Right lung (tissue), 5 donors: ENCODE data around the gene IZUMO1. TPM values are rescaled to one million over a fixed set of nuclear protein-coding genes. Genes with fewer than 3 reads are reported as not detected.

Experiments used
- DNase-seq, 2 donors: peaks; one replicate each; pipeline ENCODE4 v3.0.0-alpha.2; 2013
- polyA plus RNA-seq, 5 donors: library from polyadenylated mRNA; unstranded; fragments of 120-200 nt; gene quantifications; one replicate each; pipeline versions ENCODE4 v1.2.1 to v1.2.3, GENCODE V29; 2013; ENCODE audit warnings: inconsistent platforms in 1 of 5, low replicate concordance in 1 of 5; ENCODE audit not compliant: insufficient read length in 5 of 5, insufficient read depth in 1 of 5

IZUMO1 gene
- polyA plus RNA-seq, 5 donors, result 0.40 to 2.1 (median 1.6) TPM

DNA sequence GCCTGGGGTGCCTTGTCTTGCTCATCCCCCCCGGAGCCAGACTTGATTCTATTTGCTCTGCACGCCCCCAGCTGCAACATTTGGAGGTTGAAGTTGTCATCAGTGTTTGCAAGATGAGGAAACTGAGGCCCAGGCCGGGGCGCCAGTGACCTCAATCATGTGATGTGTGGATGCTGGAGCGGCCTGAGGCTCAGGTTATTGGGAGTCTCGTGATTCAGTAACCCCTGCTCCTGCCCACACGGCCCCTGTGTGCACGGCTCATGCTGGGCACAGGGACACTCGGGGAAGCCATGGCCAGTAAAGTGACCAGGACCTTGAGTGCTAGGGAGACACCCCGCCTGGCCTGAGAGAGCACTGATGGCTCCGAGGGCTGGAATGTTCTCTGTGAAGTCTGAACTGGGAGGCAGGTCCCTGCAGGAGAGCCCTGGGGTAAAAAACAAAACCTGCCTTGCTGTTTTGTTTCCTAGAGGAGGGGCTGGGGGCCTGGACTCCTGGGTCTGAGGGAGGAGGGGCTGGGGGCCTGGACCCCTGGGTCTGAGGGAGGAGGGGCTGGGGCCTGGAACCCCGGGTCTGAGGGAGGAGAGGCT, 10.5 kb upstream of the IZUMO1 start:
- no peak for DNase-seq

DNA sequence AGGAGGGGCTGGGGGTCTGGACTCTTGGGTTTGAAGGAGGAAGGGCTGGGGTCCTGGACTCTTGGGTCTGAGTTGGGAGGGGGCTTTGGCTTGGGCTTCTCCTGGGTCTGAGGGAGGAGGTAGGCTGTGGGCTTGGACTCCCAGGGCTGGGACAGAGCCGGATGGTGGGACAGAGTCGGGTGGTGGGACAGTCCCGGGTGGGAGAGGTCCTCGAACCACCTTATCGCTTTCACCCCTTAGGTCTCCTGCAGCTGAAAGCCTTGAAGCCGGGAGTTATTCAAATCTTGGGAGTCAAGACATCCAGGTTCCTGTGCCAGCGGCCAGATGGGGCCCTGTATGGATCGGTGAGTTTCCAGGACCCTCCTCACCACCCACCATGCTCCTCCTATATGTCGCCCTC, 10.0 kb upstream of the IZUMO1 start:
- DNase-seq, result no peak

DNA sequence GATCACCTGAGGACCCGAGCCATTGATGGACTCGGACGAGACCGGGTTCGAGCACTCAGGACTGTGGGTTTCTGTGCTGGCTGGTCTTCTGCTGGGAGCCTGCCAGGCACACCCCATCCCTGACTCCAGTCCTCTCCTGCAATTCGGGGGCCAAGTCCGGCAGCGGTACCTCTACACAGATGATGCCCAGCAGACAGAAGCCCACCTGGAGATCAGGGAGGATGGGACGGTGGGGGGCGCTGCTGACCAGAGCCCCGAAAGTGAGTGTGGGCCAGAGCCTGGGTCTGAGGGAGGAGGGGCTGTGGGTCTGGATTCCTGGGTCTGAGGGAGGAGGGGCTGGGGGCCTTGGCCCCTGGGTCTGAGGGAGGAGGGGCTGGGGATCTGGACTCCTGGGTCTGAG, 9.5 kb upstream of the IZUMO1 start:
- DNase-seq, result no peak

DNA sequence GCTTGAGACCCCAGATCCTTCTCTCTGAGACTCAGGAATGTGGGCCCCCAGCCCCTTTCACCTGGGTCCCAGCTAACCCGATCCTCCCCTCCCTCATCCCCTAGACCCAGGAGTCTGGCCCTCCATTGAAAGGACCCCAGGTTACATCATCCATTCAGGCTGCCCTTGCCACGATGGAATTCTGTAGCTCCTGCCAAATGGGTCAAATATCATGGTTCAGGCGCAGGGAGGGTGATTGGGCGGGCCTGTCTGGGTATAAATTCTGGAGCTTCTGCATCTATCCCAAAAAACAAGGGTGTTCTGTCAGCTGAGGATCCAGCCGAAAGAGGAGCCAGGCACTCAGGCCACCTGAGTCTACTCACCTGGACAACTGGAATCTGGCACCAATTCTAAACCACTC, 9.1 kb upstream of the IZUMO1 start:
- no peak for DNase-seq

DNA sequence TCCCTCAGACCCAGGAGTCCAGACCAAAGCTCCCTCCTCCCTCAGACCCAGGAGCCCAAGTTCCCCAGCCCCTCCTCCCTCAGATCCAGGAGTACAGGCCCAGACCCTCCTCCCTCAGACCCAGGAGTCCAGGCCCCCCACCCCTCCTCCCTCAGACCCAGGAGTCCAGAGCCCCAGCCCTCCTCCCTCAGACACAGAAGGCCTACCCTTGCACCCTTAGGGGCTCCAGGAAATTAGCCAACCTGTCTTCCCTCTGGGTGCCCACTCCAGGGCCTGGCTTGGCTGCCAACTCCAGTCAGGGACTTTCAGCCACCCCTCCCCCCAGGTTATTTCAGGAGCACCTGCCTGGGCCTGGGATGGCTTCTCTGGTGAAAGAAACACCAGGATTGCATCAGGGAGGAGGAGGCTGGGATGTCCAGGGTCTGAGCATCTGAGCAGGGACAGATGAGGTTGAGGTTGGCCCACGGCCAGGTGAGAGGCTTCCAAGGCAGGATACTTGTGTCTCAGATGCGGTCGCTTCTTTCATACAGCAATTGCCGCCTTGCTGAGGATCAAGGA, 8.5 kb upstream of the IZUMO1 start, which contains the start of gene FGF21:
Gene FGF21, plus strand, starts transcription at position 441 of the 558 bp plus-strand sequence. CDS start 713 bp downstream, outside the sequence.
- no peak for DNase-seq

DNA sequence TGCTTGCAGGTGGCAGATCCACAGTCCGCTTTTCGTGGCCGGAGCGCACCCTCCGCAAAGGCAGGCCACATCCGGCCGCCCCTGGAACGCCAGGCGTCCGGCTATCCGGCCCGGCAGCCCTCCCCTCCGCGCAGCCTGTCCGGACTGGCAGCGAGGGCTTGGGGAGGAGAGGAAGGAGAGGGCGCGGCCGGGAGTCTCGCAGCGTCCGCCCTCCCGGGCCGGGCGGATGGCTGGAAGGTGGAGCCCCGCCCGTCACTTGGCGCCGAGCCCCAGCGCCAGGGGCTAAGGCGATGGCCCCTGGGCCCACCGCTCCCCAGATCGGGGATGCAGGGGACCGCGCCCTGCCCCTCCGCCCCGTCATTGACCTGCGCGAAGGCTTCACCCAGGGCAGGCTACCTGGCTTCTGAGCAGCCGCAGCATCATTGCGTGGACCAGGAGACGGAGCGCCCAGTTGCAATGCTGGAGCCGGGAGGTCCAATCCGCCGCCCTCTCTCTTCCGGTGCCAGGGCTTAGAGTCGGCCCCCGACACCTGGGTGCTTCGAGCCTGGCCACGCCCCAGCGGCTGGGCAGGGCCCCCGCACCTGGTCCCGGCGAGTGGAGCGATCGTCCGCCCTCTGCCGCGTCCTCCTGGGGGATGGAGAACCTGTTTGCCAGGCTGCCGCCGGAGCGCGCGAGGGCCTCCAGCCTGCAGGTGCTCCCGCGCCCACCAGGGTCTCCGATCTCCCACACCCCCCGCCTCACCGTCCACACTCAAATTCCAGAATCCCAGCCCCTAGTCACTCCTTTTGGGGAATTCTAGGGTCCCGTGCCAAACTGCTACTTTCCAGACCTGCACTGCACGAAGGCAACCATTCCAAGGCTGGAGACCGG, 6.0 kb upstream of the IZUMO1 start, which contains the start of gene FUT1:
Gene FUT1, minus strand, starts transcription at position 146 of the 870 bp plus-strand sequence. CDS start 1,360 bp downstream, outside the sequence.
- peak; percentile 70 to 80 for DNase-seq

DNA sequence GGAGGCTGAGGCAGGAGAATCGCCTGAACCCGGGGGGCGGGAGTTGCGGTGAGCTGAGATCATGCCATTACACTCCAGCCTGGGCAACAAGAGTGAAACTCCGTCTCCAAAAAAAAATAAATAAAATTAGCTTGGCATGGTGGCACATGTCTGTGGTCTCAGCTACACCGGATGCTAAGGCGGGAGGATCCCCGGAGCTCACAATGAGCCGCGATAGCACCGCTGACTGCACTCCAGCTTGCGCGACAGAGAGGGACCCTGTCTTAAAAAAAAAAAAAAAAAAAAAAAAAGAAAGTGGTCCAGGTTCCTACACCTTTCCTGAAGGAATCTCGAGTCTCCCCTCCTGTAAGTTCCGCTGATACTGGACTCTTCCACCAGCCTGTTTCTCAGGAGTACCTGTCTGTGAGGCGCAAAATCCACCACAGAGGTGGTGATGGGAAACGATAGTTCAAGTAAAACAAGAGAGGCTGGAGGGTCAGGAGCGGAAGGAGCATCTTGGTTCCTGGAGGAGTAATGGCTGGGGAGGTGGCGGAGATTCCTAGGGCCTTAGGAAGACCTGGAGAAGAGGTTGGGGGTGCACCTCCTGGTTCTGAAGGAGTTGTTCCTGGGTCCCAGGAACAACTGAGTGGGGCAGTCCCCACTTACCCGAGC, 5.3 kb upstream of the IZUMO1 start:
- DNase-seq, result no peak

DNA sequence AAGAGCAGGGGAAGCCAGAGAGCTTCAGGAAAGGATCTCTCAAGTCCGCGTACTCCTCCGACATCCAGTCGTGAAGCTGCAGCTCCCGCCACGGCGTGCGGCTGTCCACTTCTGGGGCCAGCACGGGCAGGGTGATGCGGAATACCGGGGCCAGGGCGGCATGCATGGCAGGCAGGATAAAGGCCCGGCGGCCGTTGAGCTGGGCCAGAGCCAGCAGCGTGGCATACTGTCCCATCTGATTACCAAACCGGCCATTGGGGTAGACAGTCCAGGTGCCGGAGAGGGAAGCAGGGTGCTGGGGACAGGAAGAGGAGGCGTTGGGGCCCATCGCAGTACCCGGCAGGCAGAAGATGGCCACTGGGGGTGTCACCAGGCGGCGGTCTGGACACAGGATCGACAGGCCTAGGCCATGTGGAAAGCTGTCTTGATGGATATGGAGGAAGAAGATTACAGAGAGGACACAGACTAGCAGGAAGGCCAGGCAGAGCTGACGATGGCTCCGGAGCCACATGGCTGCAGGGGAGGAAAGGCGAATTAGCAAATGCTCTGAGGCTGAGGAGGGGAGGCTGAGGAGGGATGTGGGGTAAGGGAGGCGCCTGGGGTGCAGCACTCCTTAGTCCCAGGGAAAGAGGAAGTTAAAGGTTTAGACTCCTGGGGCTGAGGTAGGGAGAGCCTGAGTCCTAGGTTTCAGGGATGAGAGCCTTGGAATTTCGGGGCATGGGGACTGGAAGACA, 4.2 kb upstream of the IZUMO1 start:
- no peak for DNase-seq

DNA sequence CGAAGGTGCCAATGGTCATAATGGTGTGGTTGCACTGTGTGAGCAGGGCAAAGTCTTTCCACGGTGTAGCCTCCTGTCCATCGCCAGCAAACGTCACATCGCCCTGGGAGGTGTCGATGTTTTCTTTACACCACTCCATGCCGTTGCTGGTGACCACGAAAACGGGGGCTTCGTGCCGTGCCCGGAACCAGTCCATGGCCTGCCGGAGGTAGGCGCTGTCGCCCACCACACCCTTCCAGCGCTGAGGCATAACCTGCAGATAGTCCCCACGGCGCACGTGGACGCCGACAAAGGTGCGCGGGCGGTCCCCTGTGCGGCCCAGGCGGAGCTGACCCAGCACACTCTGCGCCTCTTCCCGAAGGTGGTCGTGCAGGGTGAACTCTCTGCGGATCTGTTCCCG, 3.6 kb upstream of the IZUMO1 start:
- no peak for DNase-seq

DNA sequence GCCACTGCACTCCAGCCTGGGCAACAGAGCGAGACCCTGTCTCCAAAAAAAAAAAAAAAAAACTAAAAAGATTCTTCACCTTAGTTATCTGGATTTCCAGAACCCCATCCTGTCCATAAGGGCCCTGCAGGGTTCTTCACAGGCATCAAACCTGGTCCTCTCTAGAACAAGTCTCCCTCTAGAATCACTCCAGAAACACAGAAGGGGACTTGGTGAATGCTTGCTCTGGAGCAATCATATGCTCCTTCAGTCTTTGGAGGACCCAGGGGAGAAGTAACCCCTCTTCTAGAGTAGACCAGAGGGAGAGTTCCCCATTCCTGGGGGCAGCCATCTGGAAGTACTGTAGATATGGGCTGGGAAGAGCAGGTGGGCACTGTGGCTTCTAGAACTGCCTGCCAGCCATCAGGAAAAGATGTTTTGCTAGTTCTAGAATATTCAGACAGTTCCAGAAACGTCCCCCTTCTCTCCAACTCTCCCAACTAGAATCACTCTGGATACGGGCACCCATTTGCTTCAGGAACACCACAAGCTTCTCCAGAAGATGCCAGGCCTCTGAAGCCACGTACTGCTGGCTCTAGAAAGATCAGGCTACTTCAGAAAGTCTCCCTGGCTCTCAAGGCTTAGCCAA, 3.0 kb upstream of the IZUMO1 start:
- no peak for DNase-seq

DNA sequence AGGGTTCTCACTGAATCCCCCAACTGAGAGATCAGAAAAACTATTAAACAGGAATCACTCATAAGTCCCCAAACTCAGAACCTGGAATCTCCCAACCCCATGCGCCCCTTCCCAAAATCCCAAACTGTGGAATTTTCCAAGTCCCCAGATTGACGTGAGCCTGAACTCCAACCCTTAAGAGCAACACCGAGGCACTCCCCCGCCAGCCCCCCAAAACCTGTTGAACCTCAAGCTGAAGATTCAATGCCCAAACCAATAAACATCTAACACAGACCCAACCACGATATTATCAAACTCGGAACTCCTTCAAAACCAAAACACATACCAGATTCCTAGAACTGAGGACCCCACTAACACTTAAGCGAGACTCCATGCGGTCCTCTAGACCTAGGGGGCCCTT, 599 bp downstream of the IZUMO1 start:
- no peak for DNase-seq

DNA sequence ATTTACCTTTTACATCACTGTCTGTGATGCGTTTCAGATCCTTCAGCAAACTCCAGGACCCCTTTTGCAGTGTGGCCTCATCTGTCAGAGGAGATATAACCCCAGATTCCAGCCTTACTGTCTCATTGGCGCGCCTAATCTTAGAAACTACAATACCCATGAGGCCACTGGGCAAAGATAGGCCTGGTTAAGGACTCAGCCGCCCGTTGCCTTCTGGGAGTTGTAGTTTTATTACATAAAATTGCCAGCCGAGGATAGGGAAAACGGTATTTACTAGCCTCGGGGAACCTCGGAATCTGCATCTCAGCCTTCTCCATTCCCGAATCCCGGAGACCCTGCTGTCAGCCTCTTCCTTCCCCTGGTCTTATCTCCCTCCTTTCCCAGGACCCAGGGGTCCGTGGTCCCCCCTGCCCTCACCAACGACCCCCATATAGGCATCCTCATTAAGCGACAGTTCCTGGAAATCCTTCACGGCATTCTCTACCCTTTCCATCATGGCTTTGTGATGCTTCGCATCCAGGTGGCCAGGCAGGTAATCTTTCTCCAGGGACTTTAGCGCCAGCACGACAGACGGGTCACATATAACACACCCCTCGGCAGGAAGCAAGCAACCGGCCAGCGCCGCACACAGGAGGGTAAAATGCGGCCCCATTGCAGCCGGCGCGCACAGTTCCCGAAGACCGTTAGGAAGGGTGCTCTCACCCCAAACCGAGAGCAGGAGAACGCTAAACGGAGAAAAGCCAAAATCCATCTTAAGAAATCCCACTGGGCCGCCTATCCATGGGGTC, 1.3 kb downstream of the IZUMO1 start:
- DNase-seq, result no peak

DNA sequence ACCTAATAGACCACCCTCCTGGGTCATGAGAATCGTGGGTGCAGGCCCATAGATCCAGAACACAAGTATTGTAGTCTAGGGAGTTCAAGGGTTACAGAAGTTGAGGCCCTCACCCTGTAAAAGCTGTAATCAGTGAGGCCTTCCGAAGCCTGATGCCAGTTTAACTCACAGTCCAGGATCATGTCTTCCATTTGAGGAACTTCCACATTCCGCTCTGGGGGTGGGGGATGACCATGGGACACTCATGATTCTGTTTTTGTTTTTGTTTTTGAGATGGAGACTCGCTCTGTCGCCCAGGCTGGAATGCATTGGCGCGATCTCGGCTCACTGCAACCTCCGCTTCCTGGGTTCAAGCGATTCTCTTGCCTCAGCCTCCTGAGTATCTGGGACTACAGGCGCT, 4.6 kb downstream of the IZUMO1 start:
- DNase-seq, result no peak

DNA sequence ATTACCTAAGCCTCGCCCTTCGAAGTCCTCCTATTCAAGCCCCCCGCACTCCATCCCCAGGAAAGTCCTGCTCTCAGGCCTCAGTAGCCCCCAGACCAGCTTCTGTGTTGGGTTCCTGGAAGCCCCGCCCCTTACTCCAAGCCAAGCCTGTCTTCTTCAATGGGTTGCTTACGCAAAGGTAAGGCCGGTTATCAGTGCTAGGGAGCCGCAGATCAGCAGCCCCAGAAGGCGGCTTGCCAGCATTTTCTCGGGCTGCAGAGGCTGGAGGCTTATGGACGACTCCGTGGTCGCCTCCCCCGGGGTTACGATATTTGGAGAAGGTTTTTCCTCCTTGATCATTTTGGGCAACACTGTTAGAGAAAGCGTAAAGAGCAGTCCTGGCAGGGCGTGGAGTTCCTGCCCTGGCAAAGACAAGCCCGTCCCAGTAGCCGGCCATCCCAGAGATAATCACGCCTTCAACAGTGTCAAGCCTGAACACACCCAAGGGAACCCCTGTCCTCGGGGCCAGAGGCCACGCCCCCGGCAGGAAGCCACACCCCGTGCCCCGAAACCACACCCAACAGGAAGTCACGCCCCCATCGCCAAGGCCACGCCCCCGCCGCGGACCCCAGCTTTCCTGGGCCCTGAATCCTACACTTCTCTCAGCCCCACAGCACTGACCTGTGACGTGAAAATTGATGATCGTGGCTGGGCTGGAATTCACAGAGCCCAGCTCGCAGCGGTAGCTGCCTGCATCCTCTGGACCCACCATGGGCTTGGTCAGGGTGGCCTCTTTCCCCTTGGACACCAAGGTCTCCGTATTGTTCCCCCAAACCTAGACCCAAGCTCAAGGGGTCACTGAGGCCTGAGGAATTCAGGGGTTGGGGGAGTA, 5.3 kb downstream of the IZUMO1 start:
- no peak for DNase-seq

DNA sequence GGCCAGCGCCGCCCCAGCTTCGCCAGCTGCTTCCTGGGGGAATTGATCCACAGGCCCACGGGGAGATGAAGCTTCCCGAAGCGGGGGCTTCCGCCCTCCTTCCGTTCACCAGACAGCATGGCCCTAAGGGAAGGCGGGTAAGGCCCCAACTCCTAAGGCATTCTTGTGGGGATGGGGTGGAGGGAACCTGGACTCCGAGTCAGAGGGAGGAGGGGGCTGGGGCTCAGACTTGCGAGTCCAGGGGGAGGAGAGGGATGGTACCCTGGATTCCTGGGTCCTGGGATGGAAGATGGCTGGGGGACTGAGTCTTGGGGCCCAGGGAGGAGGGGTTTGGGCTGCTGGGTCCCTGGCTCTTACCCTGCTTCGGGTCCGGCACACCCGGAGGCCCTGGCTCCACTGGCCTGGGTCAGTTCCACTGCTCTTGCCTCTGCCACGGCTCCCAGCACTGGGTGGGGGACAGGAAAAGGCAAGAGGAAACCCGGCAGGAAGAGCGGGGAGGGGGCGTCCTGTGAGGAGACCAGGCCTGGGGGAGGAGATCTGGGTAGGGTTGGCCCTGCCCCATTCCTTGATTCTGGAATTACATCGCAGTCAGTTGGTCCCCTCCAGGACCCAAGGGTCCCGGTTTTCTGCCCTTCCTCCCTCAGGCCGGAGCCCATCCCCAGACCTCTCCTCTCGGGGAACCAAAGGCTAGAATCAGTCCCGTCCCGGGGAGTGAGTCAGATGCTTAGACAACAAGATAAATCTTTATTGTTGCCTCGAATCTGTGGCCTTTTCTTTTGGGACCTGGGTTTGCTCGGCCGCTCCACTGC, 6.3 kb downstream of the IZUMO1 start, which contains the start of gene RASIP1:
Gene RASIP1, minus strand, starts transcription at position 447 of the 809 bp plus-strand sequence. Its CDS starts 328 bp downstream, at position 119.
- DNase-seq, result no peak

DNA sequence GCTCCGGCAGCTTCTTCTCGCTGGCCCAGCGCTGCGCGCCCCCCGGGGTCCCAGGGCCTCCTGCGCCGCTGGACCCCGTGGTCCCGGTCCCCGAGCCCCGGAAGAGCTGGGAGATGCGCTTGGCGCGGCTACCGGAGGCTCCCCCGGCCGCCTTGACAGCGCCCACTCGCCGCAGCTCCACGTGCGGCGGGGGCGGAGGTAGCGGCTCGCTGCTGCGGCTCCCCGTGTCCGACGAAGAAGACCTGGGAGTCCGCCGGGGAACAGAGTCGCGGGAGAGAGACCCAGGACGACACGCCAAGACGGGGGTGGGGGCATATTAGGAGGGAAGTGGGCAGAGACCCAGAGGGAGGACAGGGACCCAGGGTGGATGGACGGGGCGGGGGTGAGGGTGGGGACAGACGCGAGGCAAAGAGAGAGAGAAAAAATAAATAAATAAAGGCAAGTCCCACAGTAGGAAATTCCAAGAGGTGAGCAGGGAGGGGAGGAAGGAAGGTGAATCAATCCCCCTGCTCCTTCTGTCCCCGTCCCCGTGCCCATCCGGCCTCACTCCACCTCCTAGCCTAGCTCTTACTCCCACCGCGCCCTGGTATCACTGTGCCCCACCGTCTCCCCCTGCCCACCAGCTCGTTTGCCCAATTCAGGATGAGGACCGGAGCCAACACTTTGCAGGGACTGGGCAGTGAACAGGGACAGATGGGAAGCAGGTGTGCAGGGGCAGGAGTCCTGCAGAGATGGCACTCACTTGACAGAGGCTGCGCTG, 7.1 kb downstream of the IZUMO1 start:
- no peak for DNase-seq
